RWPE1 (cell line): ENCODE data around the gene CACNA1I.
"Not testable (repeated sequence)": the region's sequence is repeated elsewhere in the genome, so short reads cannot be mapped to it uniquely, and the experiment has no call there.

Experiments
- CTCF ChIA-PET: fragments of 350-600 bp; sonication (Branson Sonifier 250); formaldehyde crosslinking; extraction: SDS; loops from one replicate; lab custom pipeline; 2021; lab: Yijun Ruan, JAX
- POLR2A ChIA-PET: fragments of 400-600 bp; formaldehyde crosslinking; extraction: SDS; loops from one replicate; lab custom pipeline; 2020; ENCODE audit warnings: antibody characterized with exemption; ENCODE audit not compliant: low non-redundant PET; lab: Yijun Ruan, JAX
- DNase-seq: peaks from one replicate; pipeline ENCODE4 v3.0.0; 2012; ENCODE audit warnings: low spot score
- H3K27ac ChIP-seq: fragments of 450-650 bp; 2 replicates; pipeline ENCODE4 v1.5.1; 2017
- TF ChIP-seq, protein P1 (sequence below): fragments of 450-650 bp; conservative IDR thresholded peaks from 2 replicates; pipeline ENCODE4 v1.5.1; 2017; ENCODE audit warnings: low read depth, mild to moderate bottlenecking

The CACNA1I gene

DNA sequence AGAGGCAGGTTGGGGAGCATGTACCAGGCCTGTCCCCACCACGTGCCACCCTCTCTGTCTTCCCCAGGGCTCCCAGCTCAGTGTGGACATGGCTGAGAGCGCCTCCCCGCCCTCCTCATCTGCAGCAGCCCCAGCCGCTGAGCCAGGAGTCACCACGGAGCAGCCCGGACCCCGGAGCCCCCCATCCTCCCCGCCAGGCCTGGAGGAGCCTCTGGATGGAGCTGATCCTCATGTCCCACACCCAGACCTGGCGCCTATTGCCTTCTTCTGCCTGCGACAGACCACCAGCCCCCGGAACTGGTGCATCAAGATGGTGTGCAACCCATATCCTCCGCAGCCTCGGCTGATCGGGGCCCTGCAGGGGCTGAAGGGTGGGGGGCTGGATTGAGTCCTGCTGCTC, at the start of gene CACNA1I:
TSS of gene CACNA1I (plus strand) at position 89 of the 400 bp plus-strand sequence. CDS start at position 89, 0 bp downstream.
- H3K27ac ChIP-seq: no peak within 1 kb of the TSS
- POLR2A ChIA-PET: no interaction called here
- CTCF ChIA-PET: no interaction called here
- DNase-seq: no peak
- TF ChIP-seq, protein P1, sequence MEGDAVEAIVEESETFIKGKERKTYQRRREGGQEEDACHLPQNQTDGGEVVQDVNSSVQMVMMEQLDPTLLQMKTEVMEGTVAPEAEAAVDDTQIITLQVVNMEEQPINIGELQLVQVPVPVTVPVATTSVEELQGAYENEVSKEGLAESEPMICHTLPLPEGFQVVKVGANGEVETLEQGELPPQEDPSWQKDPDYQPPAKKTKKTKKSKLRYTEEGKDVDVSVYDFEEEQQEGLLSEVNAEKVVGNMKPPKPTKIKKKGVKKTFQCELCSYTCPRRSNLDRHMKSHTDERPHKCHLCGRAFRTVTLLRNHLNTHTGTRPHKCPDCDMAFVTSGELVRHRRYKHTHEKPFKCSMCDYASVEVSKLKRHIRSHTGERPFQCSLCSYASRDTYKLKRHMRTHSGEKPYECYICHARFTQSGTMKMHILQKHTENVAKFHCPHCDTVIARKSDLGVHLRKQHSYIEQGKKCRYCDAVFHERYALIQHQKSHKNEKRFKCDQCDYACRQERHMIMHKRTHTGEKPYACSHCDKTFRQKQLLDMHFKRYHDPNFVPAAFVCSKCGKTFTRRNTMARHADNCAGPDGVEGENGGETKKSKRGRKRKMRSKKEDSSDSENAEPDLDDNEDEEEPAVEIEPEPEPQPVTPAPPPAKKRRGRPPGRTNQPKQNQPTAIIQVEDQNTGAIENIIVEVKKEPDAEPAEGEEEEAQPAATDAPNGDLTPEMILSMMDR: no peak

DNA sequence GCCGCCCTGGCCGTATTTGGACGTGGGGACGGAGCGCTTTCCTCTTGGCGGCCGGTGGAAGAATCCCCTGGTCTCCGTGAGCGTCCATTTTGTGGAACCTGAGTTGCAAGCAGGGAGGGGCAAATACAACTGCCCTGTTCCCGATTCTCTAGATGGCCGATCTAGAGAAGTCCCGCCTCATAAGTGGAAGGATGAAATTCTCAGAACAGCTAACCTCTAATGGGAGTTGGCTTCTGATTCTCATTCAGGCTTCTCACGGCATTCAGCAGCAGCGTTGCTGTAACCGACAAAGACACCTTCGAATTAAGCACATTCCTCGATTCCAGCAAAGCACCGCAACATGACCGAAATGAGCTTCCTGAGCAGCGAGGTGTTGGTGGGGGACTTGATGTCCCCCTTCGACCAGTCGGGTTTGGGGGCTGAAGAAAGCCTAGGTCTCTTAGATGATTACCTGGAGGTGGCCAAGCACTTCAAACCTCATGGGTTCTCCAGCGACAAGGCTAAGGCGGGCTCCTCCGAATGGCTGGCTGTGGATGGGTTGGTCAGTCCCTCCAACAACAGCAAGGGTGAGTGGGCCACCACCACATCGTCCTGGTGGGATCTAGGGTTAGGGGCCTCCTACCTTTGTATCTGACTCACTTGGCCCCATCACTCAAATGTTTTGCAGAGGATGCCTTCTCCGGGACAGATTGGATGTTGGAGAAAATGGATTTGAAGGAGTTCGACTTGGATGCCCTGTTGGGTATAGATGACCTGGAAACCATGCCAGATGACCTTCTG, 49.3 kb upstream of the CACNA1I start:
- CTCF ChIA-PET, DNase-seq, POLR2A ChIA-PET: not testable (repeated sequence)
- peak overlapping the region; percentile 98 for H3K27ac ChIP-seq

DNA sequence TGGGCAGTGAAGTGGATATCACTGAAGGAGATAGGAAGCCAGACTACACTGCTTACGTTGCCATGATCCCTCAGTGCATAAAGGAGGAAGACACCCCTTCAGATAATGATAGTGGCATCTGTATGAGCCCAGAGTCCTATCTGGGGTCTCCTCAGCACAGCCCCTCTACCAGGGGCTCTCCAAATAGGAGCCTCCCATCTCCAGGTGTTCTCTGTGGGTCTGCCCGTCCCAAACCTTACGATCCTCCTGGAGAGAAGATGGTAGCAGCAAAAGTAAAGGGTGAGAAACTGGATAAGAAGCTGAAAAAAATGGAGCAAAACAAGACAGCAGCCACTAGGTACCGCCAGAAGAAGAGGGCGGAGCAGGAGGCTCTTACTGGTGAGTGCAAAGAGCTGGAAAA, 48.5 kb upstream of the CACNA1I start:
- DNase-seq, POLR2A ChIA-PET: not testable (repeated sequence)
- H3K27ac ChIP-seq: peak overlapping the region; percentile 98
- CTCF ChIA-PET: interaction anchor here (1.0 kb wide), 1 partner anchor 12 kb away, joined by 4 read pairs; no protein-coding TSS in a partner anchor

GRCh38 chr22:39522567-39523300, 47.8 kb upstream of the CACNA1I start:
- peak overlapping the region; percentile 98 for H3K27ac ChIP-seq
- peak; percentile 13 for DNase-seq
- ChIA-PET CTCF (interaction anchor here (1.0 kb wide), 1 partner anchor 12 kb away, joined by 4 read pairs; no protein-coding TSS in a partner anchor), POLR2A (no interaction called here)
- TF ChIP-seq, protein P1: no peak

DNA sequence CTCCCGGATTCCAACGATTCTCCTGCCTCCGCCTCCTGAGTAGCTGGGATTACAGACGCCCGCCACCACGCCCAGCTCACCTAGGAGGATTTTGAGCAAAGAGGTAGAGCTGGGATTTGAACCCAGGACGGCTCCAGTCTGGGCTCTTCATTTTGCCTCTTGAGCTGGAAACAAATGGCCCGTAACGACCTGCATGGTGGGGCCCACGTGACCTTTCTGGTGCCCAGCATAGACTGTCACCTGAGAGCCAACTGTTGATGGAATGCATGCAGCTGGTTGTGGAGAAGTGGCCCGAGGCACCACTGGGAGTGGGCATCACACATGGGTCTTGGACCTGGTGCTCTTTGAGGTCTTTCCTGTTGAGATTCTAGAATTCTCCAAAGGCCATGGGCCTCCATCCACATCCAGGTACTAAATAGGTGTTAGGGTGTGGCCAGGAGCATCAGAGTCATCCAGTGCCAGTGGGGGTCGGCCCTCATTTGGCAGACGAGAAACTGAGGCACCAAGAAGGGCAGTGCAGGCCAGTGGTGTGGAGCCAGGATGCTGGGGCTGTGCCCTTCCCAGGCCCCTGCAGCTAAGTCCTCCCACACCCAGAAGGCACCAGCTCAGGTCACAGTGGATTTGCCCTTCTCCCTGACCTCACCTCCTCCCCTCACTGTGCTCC, 46.3 kb upstream of the CACNA1I start:
- CTCF ChIA-PET: interaction anchor here (0.7 kb wide), 1 partner anchor 10 kb away, joined by 3 read pairs; no protein-coding TSS in a partner anchor
- POLR2A ChIA-PET: interaction anchor here (0.6 kb wide), 1 partner anchor 23 kb away, joined by 3 read pairs; no protein-coding TSS in a partner anchor
- no peak for DNase-seq
- TF ChIP-seq, protein P1: no peak
- peak overlapping the region; percentile 98 for H3K27ac ChIP-seq

- DNase-seq: no peak
- POLR2A ChIA-PET: interaction anchor here (0.6 kb wide), 1 partner anchor 24 kb away, joined by 3 read pairs; no protein-coding TSS in a partner anchor
- peak overlapping the region; percentile 98 for H3K27ac ChIP-seq
- CTCF ChIA-PET: interaction anchor here (0.7 kb wide), 1 partner anchor 10 kb away, joined by 3 read pairs; no protein-coding TSS in a partner anchor
- TF ChIP-seq, protein P1: no peak
These were observed 45.5 kb upstream of the CACNA1I start for GRCh38 chr22:39524753-39525657.
